RWPE2 (cell line): ENCODE data around the gene AP1M2.

Source experiments
- ATAC-seq: fragments of 200-7000 bp; cut with Tn5 transposase; 3 replicates; pipeline ENCODE4 v1.9.1; 2021; ENCODE audit warnings: low read depth
- DNase-seq: peaks from one replicate; pipeline ENCODE4 v3.0.0-alpha.2; 2020; ENCODE audit warnings: low spot score
- H3K27ac ChIP-seq: fragments of 450-650 bp; 2 replicates; pipeline ENCODE4 v1.5.1; 2017; ENCODE audit warnings: mild to moderate bottlenecking; ENCODE audit not compliant: poor library complexity, severe bottlenecking
- H3K27me3 ChIP-seq: fragments of 250-450 bp; sonication (Bioruptor Pico); 2 replicates; pipeline ENCODE4 v1.5.1; 2021; ENCODE audit warnings: mild to moderate bottlenecking, moderate library complexity; ENCODE audit not compliant: insufficient read depth, poor library complexity, severe bottlenecking
- H3K36me3 ChIP-seq: fragments of 250-450 bp; sonication (Bioruptor Pico); 2 replicates; pipeline ENCODE4 v1.5.1; 2020; ENCODE audit warnings: low read depth, mild to moderate bottlenecking, moderate library complexity
- H3K4me1 ChIP-seq: fragments of 250-450 bp; sonication (Bioruptor Pico); 2 replicates; pipeline ENCODE4 v1.5.1; 2021; ENCODE audit warnings: mild to moderate bottlenecking, moderate library complexity; ENCODE audit not compliant: insufficient read depth, poor library complexity, severe bottlenecking
- H3K4me3 ChIP-seq: fragments of 250-450 bp; sonication (Bioruptor Pico); 2 replicates; pipeline ENCODE4 v1.5.1; 2021; ENCODE audit warnings: mild to moderate bottlenecking, moderate library complexity; ENCODE audit not compliant: severe bottlenecking
- H3K9me3 ChIP-seq: fragments of 250-450 bp; sonication (Bioruptor Pico); 2 replicates; pipeline ENCODE4 v1.5.1; 2021; ENCODE audit warnings: mild to moderate bottlenecking, moderate library complexity; ENCODE audit not compliant: severe bottlenecking
- CTCF ChIP-seq: fragments of 450-650 bp; IDR thresholded peaks from one replicate; pipeline ENCODE4 v1.5.1; 2017; ENCODE audit warnings: mild to moderate bottlenecking, moderate library complexity; ENCODE audit not compliant: poor library complexity, severe bottlenecking

The AP1M2 gene

GRCh38 chr19:10525636-10526035 lies 61.5 kb downstream of the AP1M2 start:
- Histone ChIP-seq H3K9me3 (no peaks in the 10 kb centered on the region), H3K36me3 (no peaks in the 10 kb centered on the region), H3K4me1 (peaks cover under 1% of the 10 kb centered on the region), H3K27ac (no peak overlapping the region), H3K4me3 (no peak overlapping the region), H3K27me3 (no peaks in the 10 kb centered on the region)
- ATAC-seq (no peak), DNase-seq (no peak)
- TF ChIP-seq CTCF: no peak

GRCh38 chr19:10523135-10523636 lies 63.9 kb downstream of the AP1M2 start:
- no peak overlapping the region for H3K27ac ChIP-seq
- H3K27me3 ChIP-seq: no peaks in the 10 kb centered on the region
- no peak overlapping the region for H3K4me3 ChIP-seq
- TF ChIP-seq CTCF: no peak
- peaks cover 3% of the 10 kb centered on the region for H3K4me1 ChIP-seq
- no peak for DNase-seq
- no peaks in the 10 kb centered on the region for H3K9me3 ChIP-seq
- H3K36me3 ChIP-seq: no peaks in the 10 kb centered on the region
- ATAC-seq: no peak
